ENCODE results near the gene TPM2. TPM values are rescaled to one million over a fixed set of nuclear protein-coding genes. Genes with fewer than 3 reads are reported as not detected.

The TPM2 gene
- total RNA-seq, 1 experiment from 2014 or later = 7.0 TPM

- ATAC-seq = no peak
- no TSS peak for BruUV-seq (replicated peaks)
- H2AFZ ChIP-seq (ENCODE audit: low read length) = no peak overlapping the region
- ChIA-PET CTCF (no interaction called here), POLR2A (ENCODE audit: unreplicated experiment) (interaction anchor here (0.5 to 0.6 kb wide), 3 partner anchors 16 to 66 kb away, joined by 4 to 5 read pairs (median 5); partner anchors contain the start of gene ARHGEF39)
- peak overlapping the region; percentile 90 for H3K4me2 ChIP-seq (ENCODE audit: low read length)
- no peak for TF ChIP-seq EZH2 (IDR thresholded peaks at IDR 0.05; ENCODE audit: low read length, unreplicated experiment)
- no peak for TF ChIP-seq EZH2phosphoT487 (IDR thresholded peaks at IDR 0.05; ENCODE audit: borderline replicate concordance, low read length)
- TF ChIP-seq CTCF (conservative IDR thresholded peaks at IDR 0.05; ENCODE audit: low read depth, low read length) = no peak
- no peak overlapping the region for H3K9ac ChIP-seq (ENCODE audit: low read length)
- peak overlapping the region; percentile 90 for H3K4me3 ChIP-seq (ENCODE audit: low read length)
- no peak for DNase-seq
- H3K9me3 ChIP-seq (ENCODE audit: low read length) = no peaks in the 10 kb centered on the region
- peaks cover 70% of the 10 kb centered on the region for H3K79me2 ChIP-seq (ENCODE audit: low read length)
- no peaks in the 10 kb centered on the region for H3F3A ChIP-seq (ENCODE audit: low read length, unreplicated experiment)
- no peaks in the 10 kb centered on the region for H3K9me2 ChIP-seq (replicated peaks; ENCODE audit: low read length)
- H3K27me3 ChIP-seq (ENCODE audit: low read length) = no peaks in the 10 kb centered on the region
- peaks cover 11% of the 10 kb centered on the region; the same call in 1 of the 2 replicates for H3K36me3 ChIP-seq (ENCODE audit: low read depth, low read length)
- peaks cover 54% of the 10 kb centered on the region for H3K4me1 ChIP-seq (ENCODE audit: insufficient read depth, low read length)
- H3K27ac ChIP-seq (ENCODE audit: low read length) = peak overlapping the region; percentile 84
- intact Hi-C loops (cut with micrococcal nuclease) = no loop called here
- H4K20me1 ChIP-seq (ENCODE audit: low read length) = no peaks in the 10 kb centered on the region
These were observed 40.7 kb upstream of the TPM2 start for GRCh38 chr9:35730486-35730854.

GRCh38 chr9:35729700-35730485, 40.2 kb upstream of the TPM2 start:
- no peak for TF ChIP-seq EZH2phosphoT487 (IDR thresholded peaks at IDR 0.05; ENCODE audit: borderline replicate concordance, low read length)
- peak; percentile 64 for TF ChIP-seq CTCF (conservative IDR thresholded peaks at IDR 0.05; ENCODE audit: low read depth, low read length)
- ATAC-seq (peak; percentile 11), DNase-seq (peak; percentile 86)
- no peaks in the 10 kb centered on the region for H3K27me3 ChIP-seq (ENCODE audit: low read length)
- H3K4me3 ChIP-seq (ENCODE audit: low read length) = peak overlapping the region; percentile 90
- BruUV-seq (replicated peaks) = no TSS peak
- H3F3A ChIP-seq (ENCODE audit: low read length, unreplicated experiment) = no peaks in the 10 kb centered on the region
- peak overlapping the region; percentile 84 for H3K27ac ChIP-seq (ENCODE audit: low read length)
- no peaks in the 10 kb centered on the region for H4K20me1 ChIP-seq (ENCODE audit: low read length)
- no peaks in the 10 kb centered on the region for H3K9me2 ChIP-seq (replicated peaks; ENCODE audit: low read length)
- H3K9ac ChIP-seq (ENCODE audit: low read length) = no peak overlapping the region
- no peaks in the 10 kb centered on the region for H3K9me3 ChIP-seq (ENCODE audit: low read length)
- peaks cover 54% of the 10 kb centered on the region for H3K4me1 ChIP-seq (ENCODE audit: insufficient read depth, low read length)
- H3K4me2 ChIP-seq (ENCODE audit: low read length) = peak overlapping the region; percentile 90
- intact Hi-C loops (cut with micrococcal nuclease) = loop anchor here (2.0 kb wide), 1 partner anchor 71 kb away; the partner anchor contains the start of genes CCDC107 and RMRP
- H3K79me2 ChIP-seq (ENCODE audit: low read length) = peaks cover 70% of the 10 kb centered on the region
- peaks cover 6% of the 10 kb centered on the region; the same call in 1 of the 2 replicates for H3K36me3 ChIP-seq (ENCODE audit: low read depth, low read length)
- H2AFZ ChIP-seq (ENCODE audit: low read length) = no peak overlapping the region
- POLR2A ChIA-PET (ENCODE audit: unreplicated experiment) = interaction anchor here (0.5 to 0.6 kb wide), 3 partner anchors 17 to 65 kb away, joined by 4 to 5 read pairs (median 5); partner anchors contain the start of gene ARHGEF39
- CTCF ChIA-PET = interaction anchor here (0.6 kb wide), 1 partner anchor 69 kb away, joined by 3 read pairs; no protein-coding TSS in a partner anchor

GRCh38 chr9:35729101-35729500, 39.4 kb upstream of the TPM2 start:
- ChIA-PET CTCF (interaction anchor here (0.6 kb wide), 1 partner anchor 68 kb away, joined by 3 read pairs; no protein-coding TSS in a partner anchor), POLR2A (ENCODE audit: unreplicated experiment) (no interaction called here)
- no peaks in the 10 kb centered on the region for H3K9me3 ChIP-seq (ENCODE audit: low read length)
- H3K9me2 ChIP-seq (replicated peaks; ENCODE audit: low read length) = no peaks in the 10 kb centered on the region
- peaks cover 50% of the 10 kb centered on the region for H3K4me1 ChIP-seq (ENCODE audit: insufficient read depth, low read length)
- H2AFZ ChIP-seq (ENCODE audit: low read length) = no peak overlapping the region
- no peak for ATAC-seq
- no peaks in the 10 kb centered on the region for H3F3A ChIP-seq (ENCODE audit: low read length, unreplicated experiment)
- H4K20me1 ChIP-seq (ENCODE audit: low read length) = no peaks in the 10 kb centered on the region
- H3K36me3 ChIP-seq (ENCODE audit: low read depth, low read length) = peaks cover 3% of the 10 kb centered on the region; the same call in 1 of the 2 replicates
- peak overlapping the region; percentile 90 for H3K4me2 ChIP-seq (ENCODE audit: low read length)
- intact Hi-C loops (cut with micrococcal nuclease) = loop anchor here (2.0 kb wide), 1 partner anchor 70 kb away; the partner anchor contains the start of genes CCDC107 and RMRP
- no peak overlapping the region for H3K9ac ChIP-seq (ENCODE audit: low read length)
- H3K27ac ChIP-seq (ENCODE audit: low read length) = peak overlapping the region; percentile 84
- H3K4me3 ChIP-seq (ENCODE audit: low read length) = peak overlapping the region; percentile 90
- DNase-seq = no peak
- H3K79me2 ChIP-seq (ENCODE audit: low read length) = peaks cover 64% of the 10 kb centered on the region
- no peaks in the 10 kb centered on the region for H3K27me3 ChIP-seq (ENCODE audit: low read length)
- TF ChIP-seq EZH2phosphoT487 (IDR thresholded peaks at IDR 0.05; ENCODE audit: borderline replicate concordance, low read length) = no peak
- TF ChIP-seq CTCF (conservative IDR thresholded peaks at IDR 0.05; ENCODE audit: low read depth, low read length) = no peak
- no peak for TF ChIP-seq EZH2 (IDR thresholded peaks at IDR 0.05; ENCODE audit: low read length, unreplicated experiment)
- no TSS peak for BruUV-seq (replicated peaks)
